GM20000 (cell line): ENCODE data around the gene DEFB115.

ENCODE experiments used
- DNase-seq: peaks from one replicate; pipeline ENCODE4 v3.0.0; 2012; ENCODE audit warnings: low spot score
- CTCF ChIP-seq: IDR thresholded peaks from 2 replicates; pipeline ENCODE4 v1.5.1; 2012; ENCODE audit warnings: mild to moderate bottlenecking, control low read depth; ENCODE audit errors: extremely low read depth, missing control alignments

Gene DEFB115

GRCh38 chr20:31257364-31257763 is at the start of gene DEFB115:
TSS of gene DEFB115 (plus strand) at chr20:31257664. CDS start at chr20:31257664, 0 bp downstream.
- no peak for TF ChIP-seq CTCF
- no peak for DNase-seq

- no peak for DNase-seq
- no peak for TF ChIP-seq CTCF
These were observed 20.5 kb upstream of the DEFB115 start for GRCh38 chr20:31236953-31237352.

DNA sequence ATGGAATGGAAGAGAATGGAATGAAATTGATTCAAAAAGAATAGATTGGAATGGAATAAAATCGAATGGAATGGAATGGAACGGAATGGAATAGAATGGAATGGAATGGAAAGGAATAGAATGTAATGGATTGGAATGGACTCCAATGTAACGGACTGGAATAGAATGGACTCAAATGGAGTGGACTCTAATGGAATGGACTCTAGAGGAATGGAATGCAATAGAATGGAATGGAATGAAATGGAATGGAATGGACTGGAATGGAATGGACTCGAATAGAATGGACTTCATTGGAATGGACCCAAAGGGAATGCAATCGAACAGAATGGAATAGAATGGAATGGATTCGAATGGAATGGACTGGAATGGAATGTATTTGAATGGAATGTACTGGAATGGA is 19.7 kb upstream of the DEFB115 start:
- DNase-seq = no peak
- TF ChIP-seq CTCF = no peak

GRCh38 chr20:31239139-31239538 is 18.3 kb upstream of the DEFB115 start:
- DNase-seq = no peak
- TF ChIP-seq CTCF = no peak

DNA sequence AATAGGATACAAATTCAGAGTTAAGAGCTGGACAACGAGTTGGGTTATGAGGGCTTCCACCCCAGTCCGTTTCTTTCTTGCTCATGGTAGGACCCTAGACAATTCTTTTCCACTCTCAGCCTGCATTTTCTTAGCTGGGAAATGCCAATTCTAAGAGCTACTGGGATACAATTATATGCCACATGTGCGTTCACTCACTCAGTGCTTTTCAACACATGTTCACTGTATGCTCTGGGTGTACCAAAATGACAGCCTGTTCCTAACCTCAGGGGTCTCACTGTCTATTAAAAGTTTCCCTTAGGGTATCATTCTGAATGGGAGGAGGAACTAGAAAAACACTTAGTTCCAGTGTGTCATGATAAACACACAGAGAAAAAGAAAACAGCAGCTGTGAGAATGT is 505 bp upstream of the DEFB115 start:
- no peak for TF ChIP-seq CTCF
- DNase-seq = no peak

DNA sequence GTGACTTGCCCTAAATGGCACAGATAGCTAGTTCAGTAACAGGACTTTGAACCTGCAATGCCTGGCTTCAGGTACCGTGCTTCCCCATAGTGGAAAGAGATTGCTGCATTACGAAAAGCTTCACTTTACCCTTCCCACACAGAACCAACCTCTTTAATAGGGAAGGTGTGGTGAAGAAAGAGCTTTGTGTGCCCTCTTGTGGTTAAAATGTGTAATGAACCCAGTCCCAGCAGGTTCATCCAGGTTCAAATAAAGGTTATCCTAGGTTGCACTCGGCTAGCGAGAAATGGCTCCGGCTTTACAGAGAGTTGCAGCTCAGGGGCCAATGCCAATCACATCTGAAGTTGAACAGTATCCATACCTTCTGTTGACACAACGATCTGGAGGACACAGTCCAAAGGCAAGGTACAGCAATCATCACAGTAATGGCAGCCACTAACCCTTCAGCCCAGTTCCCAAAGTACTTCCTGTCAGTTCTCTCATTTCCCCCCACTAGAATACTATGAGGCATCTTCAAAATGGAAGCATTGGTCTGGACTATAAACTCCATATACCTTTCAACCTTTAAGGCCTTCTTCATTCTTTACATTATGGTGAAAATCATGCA is 3.0 kb downstream of the DEFB115 start:
- no peak for DNase-seq
- peak; percentile 18 for TF ChIP-seq CTCF

GRCh38 chr20:31274441-31274840 is 17.0 kb downstream of the DEFB115 start:
- TF ChIP-seq CTCF = no peak
- DNase-seq = no peak
